HL-60 (cell line): ENCODE data around the gene ANKDD1A.

Source experiments
- DNase-seq, 2 experiments: peaks; one replicate each; pipeline ENCODE4 v3.0.0-alpha.2; 2010 to 2020; ENCODE audit warnings: low read depth in 1 of 2, low spot score in 1 of 2
- H3K27ac ChIP-seq: fragments of 250-450 bp; sonication (Bioruptor Pico); replicated peaks from 2 replicates; pipeline ENCODE4 v1.5.1; 2020; ENCODE audit warnings: mild to moderate bottlenecking, moderate library complexity
- H3K27me3 ChIP-seq: fragments of 250-450 bp; sonication (Bioruptor Pico); 2 replicates; pipeline ENCODE4 v1.5.1; 2021; ENCODE audit warnings: mild to moderate bottlenecking, moderate library complexity; ENCODE audit not compliant: insufficient read depth, poor library complexity, severe bottlenecking
- H3K4me3 ChIP-seq: replicated peaks from 2 replicates; pipeline ENCODE4 v1.5.1; 2011; ENCODE audit warnings: mild to moderate bottlenecking, control low read depth, low read length; ENCODE audit not compliant: insufficient read depth
- GABPA ChIP-seq: IDR thresholded peaks from 2 replicates; pipeline ENCODE4 v1.6.1; 2012; ENCODE audit warnings: low read depth
- POLR2AphosphoS5 ChIP-seq: IDR thresholded peaks from 2 replicates; pipeline ENCODE4 v1.6.1; 2012; ENCODE audit warnings: low read depth
- SPI1 ChIP-seq: IDR thresholded peaks from 2 replicates; pipeline ENCODE4 v1.6.1; 2012; ENCODE audit warnings: low read depth, mild to moderate bottlenecking, borderline replicate concordance
- TF ChIP-seq, protein P1 (sequence below): IDR thresholded peaks from one replicate; pipeline ENCODE4 v1.5.1; 2011; ENCODE audit warnings: low read length, control low read depth, inconsistent platforms; ENCODE audit not compliant: insufficient read depth
- TF ChIP-seq, protein P2 (sequence below): IDR thresholded peaks from 2 replicates; pipeline ENCODE4 v1.6.1; 2012; ENCODE audit warnings: low read depth; ENCODE audit not compliant: insufficient replicate concordance

The ANKDD1A gene

DNA sequence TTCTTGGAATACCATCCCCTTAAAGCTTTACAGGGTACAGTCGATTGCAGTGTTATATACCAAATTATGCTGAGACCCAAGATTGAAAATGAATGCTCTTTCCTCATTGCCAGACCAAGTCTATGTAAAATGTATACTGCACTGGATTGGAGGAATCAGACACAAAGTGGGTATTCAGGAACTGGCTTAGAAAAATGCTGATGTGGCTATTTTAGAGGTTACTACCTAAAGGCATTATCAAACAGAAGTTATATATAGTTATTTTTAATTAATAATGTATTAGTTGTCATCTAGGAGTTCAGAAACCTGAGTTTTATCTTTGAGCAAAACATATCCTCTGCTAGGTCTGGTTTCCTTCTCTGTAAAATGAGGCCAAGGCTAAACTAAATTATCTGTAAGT is 81.6 kb downstream of the ANKDD1A start:
- no peak for TF ChIP-seq GABPA
- no peak for TF ChIP-seq SPI1
- TF ChIP-seq, protein P1, sequence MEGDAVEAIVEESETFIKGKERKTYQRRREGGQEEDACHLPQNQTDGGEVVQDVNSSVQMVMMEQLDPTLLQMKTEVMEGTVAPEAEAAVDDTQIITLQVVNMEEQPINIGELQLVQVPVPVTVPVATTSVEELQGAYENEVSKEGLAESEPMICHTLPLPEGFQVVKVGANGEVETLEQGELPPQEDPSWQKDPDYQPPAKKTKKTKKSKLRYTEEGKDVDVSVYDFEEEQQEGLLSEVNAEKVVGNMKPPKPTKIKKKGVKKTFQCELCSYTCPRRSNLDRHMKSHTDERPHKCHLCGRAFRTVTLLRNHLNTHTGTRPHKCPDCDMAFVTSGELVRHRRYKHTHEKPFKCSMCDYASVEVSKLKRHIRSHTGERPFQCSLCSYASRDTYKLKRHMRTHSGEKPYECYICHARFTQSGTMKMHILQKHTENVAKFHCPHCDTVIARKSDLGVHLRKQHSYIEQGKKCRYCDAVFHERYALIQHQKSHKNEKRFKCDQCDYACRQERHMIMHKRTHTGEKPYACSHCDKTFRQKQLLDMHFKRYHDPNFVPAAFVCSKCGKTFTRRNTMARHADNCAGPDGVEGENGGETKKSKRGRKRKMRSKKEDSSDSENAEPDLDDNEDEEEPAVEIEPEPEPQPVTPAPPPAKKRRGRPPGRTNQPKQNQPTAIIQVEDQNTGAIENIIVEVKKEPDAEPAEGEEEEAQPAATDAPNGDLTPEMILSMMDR = no peak
- no peak for TF ChIP-seq POLR2AphosphoS5
- TF ChIP-seq, protein P2, sequence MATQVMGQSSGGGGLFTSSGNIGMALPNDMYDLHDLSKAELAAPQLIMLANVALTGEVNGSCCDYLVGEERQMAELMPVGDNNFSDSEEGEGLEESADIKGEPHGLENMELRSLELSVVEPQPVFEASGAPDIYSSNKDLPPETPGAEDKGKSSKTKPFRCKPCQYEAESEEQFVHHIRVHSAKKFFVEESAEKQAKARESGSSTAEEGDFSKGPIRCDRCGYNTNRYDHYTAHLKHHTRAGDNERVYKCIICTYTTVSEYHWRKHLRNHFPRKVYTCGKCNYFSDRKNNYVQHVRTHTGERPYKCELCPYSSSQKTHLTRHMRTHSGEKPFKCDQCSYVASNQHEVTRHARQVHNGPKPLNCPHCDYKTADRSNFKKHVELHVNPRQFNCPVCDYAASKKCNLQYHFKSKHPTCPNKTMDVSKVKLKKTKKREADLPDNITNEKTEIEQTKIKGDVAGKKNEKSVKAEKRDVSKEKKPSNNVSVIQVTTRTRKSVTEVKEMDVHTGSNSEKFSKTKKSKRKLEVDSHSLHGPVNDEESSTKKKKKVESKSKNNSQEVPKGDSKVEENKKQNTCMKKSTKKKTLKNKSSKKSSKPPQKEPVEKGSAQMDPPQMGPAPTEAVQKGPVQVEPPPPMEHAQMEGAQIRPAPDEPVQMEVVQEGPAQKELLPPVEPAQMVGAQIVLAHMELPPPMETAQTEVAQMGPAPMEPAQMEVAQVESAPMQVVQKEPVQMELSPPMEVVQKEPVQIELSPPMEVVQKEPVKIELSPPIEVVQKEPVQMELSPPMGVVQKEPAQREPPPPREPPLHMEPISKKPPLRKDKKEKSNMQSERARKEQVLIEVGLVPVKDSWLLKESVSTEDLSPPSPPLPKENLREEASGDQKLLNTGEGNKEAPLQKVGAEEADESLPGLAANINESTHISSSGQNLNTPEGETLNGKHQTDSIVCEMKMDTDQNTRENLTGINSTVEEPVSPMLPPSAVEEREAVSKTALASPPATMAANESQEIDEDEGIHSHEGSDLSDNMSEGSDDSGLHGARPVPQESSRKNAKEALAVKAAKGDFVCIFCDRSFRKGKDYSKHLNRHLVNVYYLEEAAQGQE = no peak
- no peak for DNase-seq
- H3K4me3 ChIP-seq = no peak overlapping the region
- H3K27ac ChIP-seq = no peak overlapping the region
- H3K27me3 ChIP-seq = no peaks in the 10 kb centered on the region

DNA sequence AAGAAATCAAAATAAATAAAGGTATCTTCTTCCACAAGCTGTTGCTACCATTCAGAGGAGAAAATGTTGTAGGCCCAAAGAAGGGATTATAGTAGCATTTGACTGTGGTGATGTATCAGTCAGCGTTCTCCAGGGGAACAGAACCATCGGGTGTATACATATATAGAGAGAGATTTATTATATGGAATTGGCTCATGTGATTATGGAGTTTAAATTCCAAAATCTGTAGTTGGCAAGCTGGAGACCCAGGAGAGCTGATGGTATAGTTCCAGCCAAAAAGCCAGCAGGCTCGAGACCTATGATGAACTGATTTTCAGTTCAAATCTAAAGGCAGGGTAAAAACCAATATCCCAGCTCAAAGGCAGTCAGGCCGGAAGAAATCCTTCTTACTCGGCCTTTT is 85.4 kb downstream of the ANKDD1A start:
- Histone ChIP-seq H3K4me3 (no peak overlapping the region), H3K27me3 (no peaks in the 10 kb centered on the region), H3K27ac (no peak overlapping the region)
- DNase-seq = no peak
- TF ChIP-seq, protein P2 = no peak
- TF ChIP-seq POLR2AphosphoS5 (no peak), SPI1 (no peak), GABPA (no peak)
- TF ChIP-seq, protein P1 = no peak

DNA sequence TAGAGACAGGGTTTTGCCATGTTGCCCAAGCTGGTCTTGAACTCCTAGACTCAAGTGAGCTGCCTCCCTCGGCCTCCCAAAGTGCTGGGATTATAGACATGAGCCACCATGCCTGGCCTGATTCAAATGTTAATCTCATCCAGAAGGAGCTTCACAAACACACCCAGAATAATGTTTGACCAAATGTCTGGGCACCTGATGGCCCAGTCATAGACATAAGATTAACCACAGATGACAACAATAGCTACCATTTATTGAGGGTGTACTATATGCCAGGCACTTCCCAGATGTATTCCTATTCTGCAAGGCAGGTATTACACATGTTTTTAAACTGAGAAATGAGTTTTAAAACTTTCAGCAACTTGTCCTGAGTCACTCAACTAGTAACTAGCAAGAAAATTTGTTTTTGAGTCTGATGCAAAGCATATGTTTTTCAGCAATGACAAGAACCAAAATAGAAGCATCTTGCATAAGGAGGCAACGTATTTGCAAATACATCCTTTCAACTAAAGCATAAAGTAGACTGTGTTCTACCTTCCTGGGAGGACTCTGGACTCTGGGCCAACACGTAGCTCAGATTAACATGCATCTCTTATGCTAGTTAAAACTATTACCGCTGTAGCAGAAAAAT is 86.2 kb downstream of the ANKDD1A start:
- TF ChIP-seq POLR2AphosphoS5 = no peak
- TF ChIP-seq SPI1 = no peak
- TF ChIP-seq, protein P2 = no peak
- TF ChIP-seq, protein P1 = no peak
- TF ChIP-seq GABPA = no peak
- no peak overlapping the region for H3K27ac ChIP-seq
- no peak overlapping the region for H3K4me3 ChIP-seq

More for the DNA sequence above, 86.2 kb downstream of the ANKDD1A start:
- no peaks in the 10 kb centered on the region for H3K27me3 ChIP-seq
- DNase-seq = no peak
